Endothelial cell of umbilical vein (primary cell): ENCODE data around the gene UBE2D2. TPM values are rescaled to one million over a fixed set of nuclear protein-coding genes. Genes with fewer than 3 reads are reported as not detected.

Source experiments
- BruUV-seq: library from RNA; stranded (reverse); fragments of 400-500 nt; replicated peaks from 2 replicates; lab custom pipeline; 2021; lab: Mats Ljungman, UMichigan
- CTCF ChIA-PET: fragments of 300-600, 350-600 bp; sonication (Branson Sonifier 250); formaldehyde crosslinking; loops from one replicate; lab custom pipeline; 2021; ENCODE audit warnings: antibody characterized with exemption, inconsistent platforms; lab: Charles Lee
- POLR2A ChIA-PET: fragments of 300-600, 350-600 bp; sonication (Branson Sonifier 250); formaldehyde crosslinking; loops from one replicate; lab custom pipeline; 2021; ENCODE audit warnings: antibody characterized with exemption, inconsistent platforms; lab: Charles Lee
- DNase-seq: peaks from one replicate; pipeline ENCODE4 v3.0.0-alpha.2; 2011; ENCODE audit warnings: low read depth, low spot score
- FAIRE-seq: peaks from 2 replicates; lab custom pipeline; 2011; peaks lifted over from hg19 to GRCh38; lab: Jason Lieb, UNC
- H2AFZ ChIP-seq: 2 replicates; pipeline ENCODE4 v1.6.0; 2012; ENCODE audit warnings: low read depth, low read length, control low read depth, inconsistent platforms
- H3K27ac ChIP-seq: 2 replicates; pipeline ENCODE4 v1.5.1; 2011; ENCODE audit warnings: low read depth, mild to moderate bottlenecking, control low read depth, low read length, moderate library complexity; ENCODE audit not compliant: insufficient read depth
- H3K27me3 ChIP-seq, 2 experiments: 2 replicates each; pipeline versions ENCODE4 v1.6.0 to v1.6.1; 2011; ENCODE audit warnings: low read length in 2 of 2, mixed read lengths in 1 of 2; ENCODE audit not compliant: control insufficient read depth in 2 of 2, insufficient read depth in 2 of 2
- H3K36me3 ChIP-seq, 2 experiments: 2 replicates in 1 of 2; 3 replicates in 1 of 2; pipeline ENCODE4 v1.5.1; 2011; ENCODE audit warnings: low read length in 2 of 2, mild to moderate bottlenecking in 1 of 2, moderate library complexity in 1 of 2; ENCODE audit not compliant: control insufficient read depth in 2 of 2, insufficient read depth in 2 of 2; ENCODE audit errors: extremely low read depth in 1 of 2
- H3K4me1 ChIP-seq: 3 replicates; pipeline ENCODE4 v1.5.1; 2011; ENCODE audit warnings: mild to moderate bottlenecking, low read length; ENCODE audit not compliant: control insufficient read depth, insufficient read depth; ENCODE audit errors: extremely low read depth
- H3K4me2 ChIP-seq: 2 replicates; pipeline ENCODE4 v1.6.1; 2011; ENCODE audit warnings: low read length, control low read depth, mixed read lengths; ENCODE audit not compliant: insufficient read depth
- H3K4me3 ChIP-seq, 3 experiments: fragments of 200-600 bp in 1 of 3; sonication (generic), shearing (Covaris generic) in 1 of 3; replicated peaks in 1 of 3; 2 replicates each; pipeline ENCODE4 v1.5.1; 2011 to 2016; ENCODE audit warnings: control low read depth in 3 of 3, low read length in 3 of 3, mild to moderate bottlenecking in 2 of 3, inconsistent platforms in 1 of 3, low read depth in 1 of 3, moderate library complexity in 1 of 3; ENCODE audit not compliant: insufficient read depth in 1 of 3
- H3K79me2 ChIP-seq: 2 replicates; pipeline ENCODE4 v1.6.0; 2012; ENCODE audit warnings: low read length, inconsistent platforms; ENCODE audit not compliant: control insufficient read depth, insufficient read depth
- H3K9ac ChIP-seq: replicated peaks from 2 replicates; pipeline ENCODE3; 2011; ENCODE audit warnings: low read length, control low read depth; ENCODE audit not compliant: insufficient read depth; ENCODE audit errors: extremely low read depth
- H3K9me1 ChIP-seq: replicated peaks from 3 replicates; pipeline ENCODE4 v1.6.0; 2011; ENCODE audit warnings: mild to moderate bottlenecking, low read length; ENCODE audit not compliant: control insufficient read depth, insufficient read depth; ENCODE audit errors: extremely low read depth
- H3K9me3 ChIP-seq: replicated peaks from 2 replicates; pipeline ENCODE4 v1.5.1; 2012; ENCODE audit warnings: low read length, inconsistent platforms; ENCODE audit not compliant: control insufficient read depth, insufficient read depth
- H4K20me1 ChIP-seq: replicated peaks from 2 replicates; pipeline ENCODE3; 2011; ENCODE audit warnings: mild to moderate bottlenecking, low read length; ENCODE audit not compliant: control insufficient read depth, insufficient read depth; ENCODE audit errors: extremely low read depth
- CTCF ChIP-seq, 2 donors: IDR thresholded peaks; 1 replicate in 1 of 2; 2 replicates in 1 of 2; pipeline ENCODE4 v1.5.1; 2011; ENCODE audit warnings: low read length in 2 of 2, mild to moderate bottlenecking in 2 of 2, moderate library complexity in 2 of 2, control low read depth in 1 of 2, inconsistent platforms in 1 of 2, low read depth in 1 of 2; ENCODE audit not compliant: insufficient read depth in 1 of 2; ENCODE audit errors: extremely low read depth in 1 of 2
- EZH2 ChIP-seq: IDR thresholded peaks from 2 replicates; pipeline ENCODE4 v1.6.1; 2012; ENCODE audit warnings: borderline replicate concordance, low read depth, mild to moderate bottlenecking, moderate library complexity, low read length, inconsistent platforms; ENCODE audit not compliant: severe bottlenecking
- FOS ChIP-seq: IDR thresholded peaks from 2 replicates; pipeline ENCODE4 v1.6.1; 2011; ENCODE audit warnings: mild to moderate bottlenecking, low read length, moderate library complexity, borderline replicate concordance; ENCODE audit not compliant: insufficient read depth
- GATA2 ChIP-seq: IDR thresholded peaks from 2 replicates; pipeline ENCODE4 v1.7.0; 2011; ENCODE audit warnings: low read depth, mild to moderate bottlenecking, moderate library complexity, mixed read lengths, low read length; ENCODE audit not compliant: insufficient read length, insufficient read depth
- JUN ChIP-seq: IDR thresholded peaks from 2 replicates; pipeline ENCODE4 v1.6.1; 2011; ENCODE audit warnings: borderline replicate concordance, low read depth; ENCODE audit not compliant: insufficient read length, insufficient read depth
- MAX ChIP-seq: IDR thresholded peaks from 2 replicates; pipeline ENCODE4 v1.6.1; 2011; ENCODE audit not compliant: insufficient read depth, insufficient read length
- MYC ChIP-seq: IDR thresholded peaks from one replicate; pipeline ENCODE4 v1.6.1; 2011; ENCODE audit warnings: mild to moderate bottlenecking, low read depth, low read length
- POLR2A ChIP-seq: IDR thresholded peaks from 2 replicates; pipeline ENCODE4 v1.6.1; 2012; ENCODE audit warnings: low read depth, mild to moderate bottlenecking, control low read depth, low read length
- POLR2AphosphoS5 ChIP-seq: IDR thresholded peaks from 2 replicates; pipeline ENCODE4 v1.6.1; 2012; ENCODE audit warnings: low read depth, mild to moderate bottlenecking, control low read depth, low read length, moderate library complexity; ENCODE audit not compliant: insufficient read depth
- dilution Hi-C: fragments of 300-500 bp; cut with MboI; formaldehyde crosslinking; loops from one replicate; pipeline ENCODE4 v1.15.0; 2019; ENCODE audit warnings: low sequenced_read_pairs; ENCODE audit not compliant: extremely low pct_ligation_motif_present
- intact Hi-C: fragments of 100-400 bp; cut with micrococcal nuclease; formaldehyde crosslinking; loops from one replicate; pipeline ENCODE4 v1.10.0; 2022
- polyA plus RNA-seq, 4 experiments: library from polyadenylated mRNA; depleted of rRNA in 3 of 4; stranded (reverse) in 3 of 4; unstranded in 1 of 4; fragments of >200 nt; gene quantifications; 2 replicates each; pipeline versions ENCODE4 v1.2.1 to v1.2.3, GENCODE V29; 2011 to 2012; ENCODE audit warnings: missing spikeins in 1 of 4
- total RNA-seq: library from RNA; stranded (reverse); gene quantifications from 2 replicates; pipeline ENCODE4 v1.2.3, GENCODE V29; 2021

UBE2D2 gene
- total and polyA plus RNA-seq, 2 donors (not counting 3 experiments of a cell fraction or from before 2014, with no cell fraction given): 45.0 to 156 TPM

GRCh38 chr5:139649082-139649991, 88.2 kb downstream of the UBE2D2 start:
- Histone ChIP-seq H3K9me3 (no peaks in the 10 kb centered on the region), H4K20me1 (no peaks in the 10 kb centered on the region), H3K4me3 (peak overlapping the region; percentile 33 to 70 (median 49)), H3K36me3 (no peaks in the 10 kb centered on the region), H2AFZ (peak overlapping the region; percentile 40), H3K27me3 (peaks cover 9 to 24% of the 10 kb centered on the region in 2 experiments), H3K4me1 (peaks cover 27% of the 10 kb centered on the region), H3K79me2 (no peaks in the 10 kb centered on the region), H3K9me1 (no peaks in the 10 kb centered on the region), H3K9ac (no peak overlapping the region), H3K4me2 (peak overlapping the region; percentile 59), H3K27ac (no peak overlapping the region)
- TF ChIP-seq POLR2A (no peak), EZH2 (peak; percentile 95)
- intact Hi-C loops: loop anchor here (1.0 kb wide), 1 partner anchor 19 kb away; no protein-coding TSS in a partner anchor
- POLR2A ChIA-PET: no interaction called here
- DNase-seq (no peak), FAIRE-seq (peak; percentile 12)
- dilution Hi-C loops: loop anchor here (10.0 kb wide), 1 partner anchor 115 kb away; no protein-coding TSS in a partner anchor
- CTCF ChIA-PET: interaction anchor here (1.4 to 8.6 kb wide), 6 partner anchors 9 to 118 kb away, joined by 6 to 161 read pairs (median 32); no protein-coding TSS in a partner anchor
- BruUV-seq: no TSS peak

GRCh38 chr5:139650031-139650688, 89.0 kb downstream of the UBE2D2 start:
- Histone ChIP-seq H3K4me2 (peak overlapping the region; percentile 51), H3K79me2 (no peaks in the 10 kb centered on the region), H3K27ac (no peak overlapping the region), H2AFZ (no peak overlapping the region), H4K20me1 (no peaks in the 10 kb centered on the region), H3K4me1 (peaks cover 27% of the 10 kb centered on the region), H3K36me3 (no peaks in the 10 kb centered on the region), H3K9me1 (no peaks in the 10 kb centered on the region), H3K27me3 (peaks cover 9 to 24% of the 10 kb centered on the region in 2 experiments), H3K9ac (no peak overlapping the region), H3K9me3 (no peaks in the 10 kb centered on the region), H3K4me3 (peak overlapping the region; percentile 8 to 70 (median 33))
- CTCF ChIA-PET: interaction anchor here (2.9 to 8.6 kb wide), 4 partner anchors 11 to 117 kb away, joined by 9 to 161 read pairs (median 56); no protein-coding TSS in a partner anchor
- dilution Hi-C loops (no loop called here), intact Hi-C loops (no loop called here)
- no peak for FAIRE-seq
- no TSS peak for BruUV-seq
- TF ChIP-seq MAX (no peak), FOS (no peak), EZH2 (peak; percentile 43), POLR2AphosphoS5 (no peak), POLR2A (no peak), GATA2 (no peak), CTCF (IDR thresholded peaks at IDR 0.05; ENCODE audit: extremely low read depth in 1 of 2, insufficient read depth in 1 of 2, low read depth in 1 of 2, low read length in 2 of 2) (peak; percentile 14 to 58), JUN (no peak), MYC (no peak)
- no peak for DNase-seq
- POLR2A ChIA-PET: no interaction called here
